ENCODE results near the gene ARF1. TPM values are rescaled to one million over a fixed set of nuclear protein-coding genes. Genes with fewer than 3 reads are reported as not detected.
"Not testable (repeated sequence)": the region's sequence is repeated elsewhere in the genome, so short reads cannot be mapped to it uniquely, and the experiment has no call there.

The ARF1 gene
- total and polyA plus RNA-seq, 8 donors = 267 to 455 (median 301) TPM

DNA sequence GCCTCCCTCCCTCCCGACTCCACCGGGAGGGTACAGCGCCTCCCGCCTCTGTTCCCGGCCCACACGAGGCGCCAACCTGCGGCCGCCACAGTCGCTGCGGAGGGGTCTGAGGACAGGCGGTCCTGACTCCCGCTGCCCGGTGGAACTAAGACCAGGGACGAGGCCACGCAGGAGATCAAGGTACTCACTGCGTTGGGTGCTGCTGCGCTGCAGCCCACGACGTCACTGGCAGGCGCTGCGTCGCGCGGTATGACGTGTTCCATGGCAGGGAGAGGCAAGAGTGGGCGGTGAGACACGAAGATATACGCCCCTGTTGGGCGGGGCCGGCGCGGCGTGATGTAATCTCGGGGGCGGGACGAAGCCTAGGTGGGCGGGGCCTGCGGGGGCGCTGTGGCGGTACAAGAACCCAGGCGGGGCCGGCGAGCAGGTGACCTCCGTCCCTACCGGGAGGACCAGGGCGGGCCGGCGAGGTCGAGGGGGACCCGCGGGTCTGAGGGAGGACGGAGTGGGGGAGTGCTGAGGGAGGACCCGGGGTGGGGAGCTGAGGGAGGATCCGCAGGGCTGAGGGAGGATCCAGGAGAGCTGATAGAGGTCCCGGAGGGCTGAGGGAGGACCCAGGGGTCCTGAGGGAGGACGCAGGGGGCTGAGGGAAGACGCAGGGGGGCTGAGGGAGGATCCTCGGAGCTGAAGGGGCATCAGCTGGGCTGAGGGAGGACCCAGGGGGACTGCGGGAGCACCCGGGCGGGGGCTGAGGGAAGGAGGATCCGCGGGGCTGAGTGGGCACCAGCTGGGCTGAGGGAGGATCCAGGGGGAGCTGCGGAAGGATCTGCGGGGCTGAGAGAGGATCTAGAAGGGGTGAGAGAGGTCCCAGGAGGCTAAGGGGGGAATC, 26.8 kb downstream of the ARF1 start, which contains the start of gene MRPL55:
TSS of gene MRPL55 (minus strand) at position 227 of the 889 bp plus-strand sequence. CDS start 1,039 bp downstream, outside the sequence.
- intact Hi-C loops (cut with DNase I) = no loop called here
- ATAC-seq = peak; percentile 99

DNA sequence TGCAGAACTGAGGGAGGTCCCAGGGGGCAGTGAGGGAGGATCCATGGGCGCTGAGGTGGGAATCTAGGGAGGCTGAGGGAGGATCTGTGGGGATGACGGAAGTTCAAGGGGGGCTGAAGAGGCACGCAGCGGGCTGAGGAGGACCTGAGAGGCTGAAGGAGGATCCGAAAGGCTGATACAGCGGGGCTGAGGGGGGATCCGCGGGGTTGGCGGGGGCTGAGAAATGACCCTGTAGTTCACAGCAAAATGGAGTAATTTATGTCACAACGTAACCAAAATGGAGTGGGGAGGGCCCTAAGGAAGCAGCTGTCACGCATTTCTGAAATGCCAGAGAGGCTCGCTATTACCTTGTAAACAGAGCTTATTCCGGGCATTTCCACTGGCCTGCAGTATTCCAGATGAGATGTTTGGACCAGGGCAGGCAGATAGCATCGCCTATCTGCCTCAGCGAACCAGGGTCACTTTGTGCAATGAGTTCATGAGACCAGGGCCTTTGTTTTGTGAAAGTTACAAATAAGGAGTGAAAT, 27.5 kb downstream of the ARF1 start:
- peaks cover 8 to 34% of the 10 kb centered on the region in 2 donors for H3K4me1 ChIP-seq
- H3K9me3 ChIP-seq = no peaks in the 10 kb centered on the region
- TF ChIP-seq, protein P1, sequence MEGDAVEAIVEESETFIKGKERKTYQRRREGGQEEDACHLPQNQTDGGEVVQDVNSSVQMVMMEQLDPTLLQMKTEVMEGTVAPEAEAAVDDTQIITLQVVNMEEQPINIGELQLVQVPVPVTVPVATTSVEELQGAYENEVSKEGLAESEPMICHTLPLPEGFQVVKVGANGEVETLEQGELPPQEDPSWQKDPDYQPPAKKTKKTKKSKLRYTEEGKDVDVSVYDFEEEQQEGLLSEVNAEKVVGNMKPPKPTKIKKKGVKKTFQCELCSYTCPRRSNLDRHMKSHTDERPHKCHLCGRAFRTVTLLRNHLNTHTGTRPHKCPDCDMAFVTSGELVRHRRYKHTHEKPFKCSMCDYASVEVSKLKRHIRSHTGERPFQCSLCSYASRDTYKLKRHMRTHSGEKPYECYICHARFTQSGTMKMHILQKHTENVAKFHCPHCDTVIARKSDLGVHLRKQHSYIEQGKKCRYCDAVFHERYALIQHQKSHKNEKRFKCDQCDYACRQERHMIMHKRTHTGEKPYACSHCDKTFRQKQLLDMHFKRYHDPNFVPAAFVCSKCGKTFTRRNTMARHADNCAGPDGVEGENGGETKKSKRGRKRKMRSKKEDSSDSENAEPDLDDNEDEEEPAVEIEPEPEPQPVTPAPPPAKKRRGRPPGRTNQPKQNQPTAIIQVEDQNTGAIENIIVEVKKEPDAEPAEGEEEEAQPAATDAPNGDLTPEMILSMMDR (IDR thresholded peaks at IDR 0.05) = no peak
- DNase-seq (no peak), ATAC-seq (peak; percentile 28)
- no peaks in the 10 kb centered on the region for H3K27me3 ChIP-seq
- peak overlapping the region; percentile 82 to 88 for H3K27ac ChIP-seq
- H3K4me3 ChIP-seq = peak overlapping the region; percentile 92 to 99
- intact Hi-C loops (cut with DNase I) = no loop called here
- H3K36me3 ChIP-seq = peaks cover 0 to 28% of the 10 kb centered on the region in 2 donors

More for the DNA sequence above, 26.8 kb downstream of the ARF1 start, which contains the start of gene MRPL55:
- peak within 1 kb of the TSS; percentile 82 to 88 for H3K27ac ChIP-seq
- H3K4me3 ChIP-seq = peak within 1 kb of the TSS; percentile 92 to 99
- peaks cover 0 to 28% of the 10 kb centered on the region in 2 donors for H3K36me3 ChIP-seq
- no peaks in the 10 kb centered on the region for H3K9me3 ChIP-seq
- TF ChIP-seq, protein P1 (IDR thresholded peaks at IDR 0.05) = no peak
- DNase-seq = peak; percentile 96 to 100 (median 98)
- peaks cover 8 to 41% of the 10 kb centered on the region in 2 donors for H3K4me1 ChIP-seq
- H3K27me3 ChIP-seq = no peaks in the 10 kb centered on the region

- ATAC-seq = no peak
- no peaks in the 10 kb centered on the region for H3K27me3 ChIP-seq
These were observed 28.0 kb downstream of the ARF1 start for GRCh38 chr1:228110556-228110955.

DNA sequence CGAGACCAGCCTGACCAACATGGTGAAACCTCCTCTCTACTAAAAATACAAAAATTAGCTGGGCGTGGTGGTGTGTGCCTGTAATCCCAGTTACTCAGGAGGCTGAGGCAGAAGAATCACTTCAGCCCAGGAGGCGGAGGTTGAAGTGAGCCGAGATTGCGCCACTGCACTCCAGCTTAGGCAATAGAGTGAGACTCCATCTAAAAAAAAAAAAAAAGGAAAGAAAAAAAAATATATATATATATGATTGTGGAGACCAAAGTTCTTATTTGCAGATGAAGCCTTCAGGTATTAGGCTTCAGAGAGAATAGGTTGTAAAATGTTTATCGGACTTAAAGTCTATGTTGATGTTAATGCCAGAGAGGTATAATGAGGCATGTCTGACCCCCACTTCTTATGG, 28.8 kb downstream of the ARF1 start:
- DNase-seq; ATAC-seq; H3K27me3 ChIP-seq; intact Hi-C loops (cut with DNase I); H3K4me3 ChIP-seq; H3K9me3 ChIP-seq; H3K27ac ChIP-seq: not testable (repeated sequence)
- H3K4me1 ChIP-seq = peaks cover 8 to 34% of the 10 kb centered on the region in 2 donors
- H3K36me3 ChIP-seq = peaks cover 0 to 15% of the 10 kb centered on the region in 2 donors

More at GRCh38 chr1:228110556-228110955, 28.0 kb downstream of the ARF1 start:
- intact Hi-C loops (cut with DNase I) = no loop called here
- Histone ChIP-seq H3K36me3 (peaks cover 0 to 23% of the 10 kb centered on the region in 2 donors), H3K4me1 (peaks cover 8 to 34% of the 10 kb centered on the region in 2 donors), H3K27ac (no peak overlapping the region), H3K9me3 (no peaks in the 10 kb centered on the region), H3K4me3 (peak overlapping the region in 1 of 2 donors; percentile 92)
- TF ChIP-seq, protein P1 (IDR thresholded peaks at IDR 0.05) = no peak
- DNase-seq = no peak

GRCh38 chr1:228112167-228112566, 29.7 kb downstream of the ARF1 start:
- no peak overlapping the region for H3K4me3 ChIP-seq
- H3K27me3 ChIP-seq = no peaks in the 10 kb centered on the region
- TF ChIP-seq, protein P1 (IDR thresholded peaks at IDR 0.05) = no peak
- peaks cover 8 to 32% of the 10 kb centered on the region in 2 donors for H3K4me1 ChIP-seq
- ATAC-seq = no peak
- no peaks in the 10 kb centered on the region for H3K9me3 ChIP-seq
- intact Hi-C loops (cut with DNase I) = no loop called here
- DNase-seq = no peak
- H3K36me3 ChIP-seq = peaks cover 0 to 7% of the 10 kb centered on the region in 2 donors
- H3K27ac ChIP-seq = no peak overlapping the region
